NCI-H1930 (cell line): Measurements from ENCODE around the gene BNIP3.
A peak's percentile ranks its signal among the peaks of the same experiment; 100 is the strongest.

Experiments
- DNase-seq, 2 experiments: peaks; one replicate each; lab custom pipeline; 2025; lab: John Stamatoyannopoulos, UW

BNIP3 gene

GRCh38 chr10:131981429-131982184 is at the start of gene BNIP3:
Gene BNIP3, minus strand, starts transcription at chr10:131981923. Its CDS starts 117 bp downstream, at chr10:131981806.
- peak; percentile 70 to 90 for DNase-seq

DNA sequence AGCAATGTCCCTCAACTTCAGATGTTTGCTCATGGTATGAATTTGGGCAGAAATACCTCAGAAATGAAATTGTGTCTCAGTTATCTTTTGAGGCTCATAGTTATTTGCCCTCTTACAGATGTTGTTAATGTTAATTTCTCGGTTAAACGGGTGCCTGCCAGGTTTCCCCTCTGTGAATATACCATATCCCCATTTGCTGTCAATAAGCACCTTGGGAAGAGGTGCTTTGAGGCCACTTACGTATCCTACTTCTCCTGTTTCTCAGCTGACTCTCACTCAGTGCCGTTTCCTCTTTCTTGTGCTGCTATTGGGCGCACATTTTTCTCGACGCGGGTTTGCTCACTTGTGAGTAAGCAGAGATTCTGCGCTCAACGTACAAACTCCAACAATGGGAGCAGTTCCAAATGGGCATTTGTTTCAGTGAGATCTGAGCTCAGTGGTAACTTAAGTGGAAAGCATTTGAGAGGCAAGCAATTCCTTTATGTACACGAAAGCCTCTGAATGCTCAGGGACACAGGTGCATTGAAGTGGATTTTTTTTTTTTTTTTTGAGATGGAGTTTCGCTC is 49.3 kb upstream of the BNIP3 start:
- no peak for DNase-seq

GRCh38 chr10:132028706-132029105 is 47.0 kb upstream of the BNIP3 start:
- no peak for DNase-seq

DNA sequence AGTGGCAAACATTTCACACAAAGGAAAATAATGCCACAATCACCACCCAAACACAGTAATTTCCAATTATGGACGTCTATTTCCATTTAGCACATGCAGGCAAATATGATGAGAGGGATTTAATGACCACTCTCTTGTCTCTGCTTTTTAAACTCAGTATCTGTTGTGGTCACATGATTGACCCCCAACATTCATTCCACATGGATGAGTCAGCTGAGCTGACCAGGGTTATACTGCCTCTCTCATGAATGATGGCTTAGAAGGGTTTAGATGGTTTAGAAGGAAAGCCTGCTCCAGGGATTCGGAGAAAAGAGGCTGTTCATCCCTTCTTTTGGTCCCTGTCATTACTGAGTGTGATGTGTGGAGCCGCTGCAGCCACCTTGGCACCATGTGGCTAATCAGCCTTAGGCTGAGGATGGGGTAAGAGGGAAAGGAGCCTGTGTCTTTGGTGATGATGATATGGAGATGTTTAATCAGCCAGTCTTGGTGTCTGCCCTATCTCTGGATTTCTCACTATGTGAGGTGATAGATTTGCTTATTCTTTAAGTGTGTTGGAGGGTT is 45.8 kb upstream of the BNIP3 start:
- no peak for DNase-seq

DNA sequence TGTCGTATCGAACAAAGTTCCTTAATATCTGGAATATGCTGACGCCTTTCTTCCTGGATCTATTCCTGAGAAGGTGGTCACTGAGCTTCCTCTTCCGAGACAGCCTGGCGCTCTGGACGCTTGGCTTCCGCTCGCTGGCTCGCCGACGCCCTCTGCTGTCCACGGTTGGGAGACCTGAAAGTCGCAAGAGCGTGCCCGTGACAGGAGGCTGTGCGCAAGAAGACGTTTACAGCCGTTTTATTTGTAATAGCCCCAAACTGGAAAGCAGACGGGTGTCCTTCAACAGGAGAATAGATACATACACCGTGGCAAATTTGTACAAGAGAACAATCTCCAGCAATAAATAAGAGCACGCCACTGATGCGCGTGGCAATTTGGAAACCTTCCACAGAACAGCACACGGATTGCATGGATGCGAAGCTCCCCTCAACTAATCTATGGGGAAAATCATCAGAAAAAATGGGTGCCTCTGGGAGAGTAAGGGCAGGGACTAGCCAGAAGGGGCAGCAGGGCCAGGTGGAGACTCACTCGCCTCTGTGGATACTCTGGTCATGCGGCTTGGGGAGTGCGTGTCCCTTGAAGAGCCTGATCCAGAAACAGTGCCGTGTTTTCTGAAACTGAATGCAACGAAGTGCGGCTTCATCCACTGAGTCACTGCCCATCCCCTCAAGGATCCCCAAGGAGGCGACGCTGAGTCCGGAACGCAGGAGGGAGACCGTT is 41.5 kb upstream of the BNIP3 start:
- DNase-seq: no peak

DNA sequence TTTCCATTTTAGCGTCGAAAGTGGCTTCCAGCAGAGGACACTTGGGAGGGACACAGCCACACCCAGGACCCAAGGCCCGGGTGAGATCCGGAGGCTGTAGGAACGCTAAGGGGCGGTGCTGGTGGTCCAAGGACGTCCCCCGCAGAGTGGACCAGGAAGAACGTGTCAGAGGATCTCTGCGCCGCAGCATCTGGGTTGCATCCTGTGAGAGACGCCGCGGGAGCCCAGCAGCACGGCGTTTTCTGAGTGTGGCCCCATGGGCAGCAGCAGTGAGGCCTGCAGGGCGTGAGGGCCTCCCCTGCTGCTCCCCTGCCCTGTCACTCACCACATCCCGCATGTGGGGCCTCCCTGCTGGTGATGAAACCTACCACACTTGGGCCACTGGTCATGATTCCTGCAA is 40.5 kb upstream of the BNIP3 start:
- DNase-seq: no peak

- no peak for DNase-seq
These were observed 39.9 kb upstream of the BNIP3 start for GRCh38 chr10:132021504-132022143.

DNA sequence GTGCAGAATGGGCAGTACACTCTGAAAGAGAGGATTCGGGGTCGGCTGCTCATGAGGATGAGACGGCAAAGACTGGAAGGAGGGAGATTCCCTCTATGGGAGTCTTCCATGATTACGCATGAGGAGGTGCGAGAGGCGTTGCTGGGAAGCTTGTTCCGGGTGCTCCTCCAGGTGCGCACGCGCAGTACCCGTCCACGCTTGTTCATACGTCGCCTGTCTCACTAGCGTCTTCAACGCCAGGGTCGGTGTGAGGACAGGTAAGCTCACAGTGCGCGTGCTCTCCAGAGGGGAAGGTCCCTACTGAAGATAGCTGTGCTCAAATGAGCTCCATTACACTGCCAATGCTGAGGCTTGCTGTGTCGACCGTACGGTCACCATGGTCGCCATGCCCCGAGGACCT is 39.3 kb upstream of the BNIP3 start:
- peak; percentile 2 to 36 for DNase-seq

GRCh38 chr10:132020456-132020855 is 38.7 kb upstream of the BNIP3 start:
- no peak for DNase-seq

DNA sequence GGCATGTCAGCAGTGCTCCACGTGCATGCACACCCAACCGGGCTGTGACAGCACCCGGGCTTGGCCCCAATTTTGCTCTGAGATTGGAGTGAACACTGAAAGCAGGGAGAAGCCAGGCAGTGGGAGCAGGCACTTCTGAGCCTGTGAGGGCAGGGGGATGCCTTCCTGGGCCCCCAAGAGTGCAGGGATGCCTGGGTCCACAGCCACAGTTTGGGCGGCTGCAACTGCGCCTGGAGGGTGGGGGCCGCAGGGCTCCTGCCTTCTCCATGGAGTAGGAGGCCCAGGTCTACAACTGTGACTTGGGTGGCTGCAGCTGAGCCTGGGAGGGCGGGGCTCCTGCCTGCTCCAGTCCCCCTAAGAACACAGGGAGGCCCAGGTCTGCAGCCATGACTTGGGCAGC is 37.6 kb upstream of the BNIP3 start:
- DNase-seq: no peak

GRCh38 chr10:132018446-132018845 is 36.7 kb upstream of the BNIP3 start:
- no peak for DNase-seq

- DNase-seq: no peak
These were observed 34.8 kb upstream of the BNIP3 start for GRCh38 chr10:132016514-132016913.

- no peak for DNase-seq
These were observed 29.7 kb upstream of the BNIP3 start for GRCh38 chr10:132011445-132011844.

GRCh38 chr10:132011024-132011423 is 29.3 kb upstream of the BNIP3 start:
- no peak for DNase-seq

GRCh38 chr10:132010483-132010882 is 28.8 kb upstream of the BNIP3 start:
- DNase-seq: no peak

DNA sequence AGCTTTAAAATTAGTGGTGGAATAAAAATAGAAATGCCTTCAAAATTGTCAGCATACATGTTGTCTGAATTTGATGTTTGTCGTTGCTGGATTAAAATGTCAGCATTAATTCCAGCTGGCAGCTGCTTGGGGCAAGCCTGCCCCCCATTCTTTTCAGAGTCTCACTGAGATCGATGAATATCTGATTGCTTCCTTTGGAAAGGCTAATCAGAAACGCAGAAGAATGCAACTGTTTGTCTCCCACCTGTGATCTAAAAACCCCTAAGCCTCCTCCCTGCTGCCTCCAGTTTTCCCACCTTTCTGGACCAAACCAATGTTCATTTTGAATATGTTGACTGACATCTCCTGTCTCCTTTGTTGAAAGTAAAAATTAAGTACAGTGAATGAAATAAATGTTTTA is 27.9 kb upstream of the BNIP3 start:
- no peak for DNase-seq

GRCh38 chr10:132007681-132008080 is 26.0 kb upstream of the BNIP3 start:
- no peak for DNase-seq

- DNase-seq: no peak
These were observed 25.2 kb upstream of the BNIP3 start for GRCh38 chr10:132006966-132007365.

DNA sequence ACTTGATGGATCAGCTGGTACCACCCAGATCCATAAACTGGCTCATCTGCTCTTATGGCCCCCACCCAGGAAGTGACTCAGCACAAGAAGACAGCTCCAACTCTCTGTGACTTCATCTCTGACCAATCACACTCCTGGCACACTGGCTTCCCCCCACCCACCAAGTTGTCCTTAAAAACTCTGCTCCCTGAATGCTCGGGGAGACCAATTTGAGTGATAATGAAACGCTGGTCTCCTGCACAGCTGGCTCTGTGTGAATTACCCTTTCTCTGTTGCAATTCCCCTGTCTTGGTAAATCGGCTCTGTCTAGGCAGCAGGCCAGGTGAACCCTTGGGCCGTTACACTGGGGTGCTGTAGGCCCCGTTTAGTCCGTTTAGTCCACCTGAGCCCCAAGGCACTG is 23.4 kb upstream of the BNIP3 start:
- DNase-seq: no peak

- no peak for DNase-seq
These were observed 22.3 kb upstream of the BNIP3 start for GRCh38 chr10:132004052-132004451.

DNA sequence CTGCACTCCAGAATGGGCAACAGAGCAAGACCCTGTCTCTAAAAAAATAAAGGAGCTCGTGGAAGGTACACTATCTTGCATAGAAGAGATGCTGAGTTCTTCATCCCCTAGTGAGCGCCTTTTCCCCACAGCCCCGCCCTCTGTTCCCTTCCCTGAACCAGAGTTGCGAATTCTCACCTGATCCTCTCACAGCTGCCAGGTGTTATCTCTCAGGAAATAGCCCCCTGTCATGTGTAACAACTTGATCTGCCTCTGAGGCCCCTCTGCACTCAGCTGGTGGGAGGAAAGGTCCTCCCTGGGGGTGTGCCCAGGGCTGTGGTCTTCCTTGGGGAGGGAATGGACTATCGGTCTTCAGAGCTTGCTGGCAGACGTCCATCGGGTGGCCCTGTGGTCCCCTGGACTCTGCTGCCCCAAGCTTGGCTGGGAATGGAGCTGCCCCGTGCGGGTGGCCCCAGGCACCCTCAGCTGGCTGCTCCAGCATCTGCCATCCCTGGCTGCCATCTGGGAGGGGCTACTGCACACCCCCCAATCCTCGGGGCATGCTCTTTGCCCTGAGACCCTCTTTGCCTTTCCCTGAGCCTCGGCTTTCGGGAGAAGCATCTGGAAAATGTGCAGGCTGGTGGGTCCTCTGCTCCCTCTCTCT is 21.7 kb upstream of the BNIP3 start:
- DNase-seq: no peak

GRCh38 chr10:132002004-132002403 is 20.3 kb upstream of the BNIP3 start:
- DNase-seq: no peak
